Panc1 (cell line): ENCODE results near the gene FGF4. TPM values are rescaled to one million over a fixed set of nuclear protein-coding genes. Genes with fewer than 3 reads are reported as not detected.

ENCODE experiments used
- ATAC-seq: fragments of 200-7000 bp; cut with Tn5 transposase; 2 replicates; pipeline ENCODE4 v1.9.1; 2020; ENCODE audit warnings: mild to moderate bottlenecking, moderate library complexity
- BruUV-seq: library from RNA; stranded (reverse); fragments of 400-500 nt; replicated peaks from 2 replicates; lab custom pipeline; 2021; lab: Mats Ljungman, UMichigan
- CTCF ChIA-PET: fragments of 300-600 bp; sonication (Branson Sonifier 250); formaldehyde crosslinking; loops from one replicate; lab custom pipeline; 2022; ENCODE audit warnings: antibody characterized with exemption; lab: Charles Lee
- POLR2A ChIA-PET: fragments of 300-600 bp; sonication (Branson Sonifier 250); formaldehyde crosslinking; loops from one replicate; lab custom pipeline; 2022; ENCODE audit warnings: antibody characterized with exemption; lab: Charles Lee
- DNase-seq: peaks from one replicate; pipeline ENCODE4 v3.0.0-alpha.2; 2010; ENCODE audit warnings: low read depth, low spot score
- H3K27ac ChIP-seq: 2 replicates; pipeline ENCODE4 v1.5.1; 2011; ENCODE audit warnings: mild to moderate bottlenecking, low read length, inconsistent platforms
- H3K27me3 ChIP-seq: fragments of 200-500 bp; sonication (Bioruptor generic); 2 replicates; pipeline ENCODE4 v1.6.0; 2014; ENCODE audit warnings: low read length, inconsistent platforms; ENCODE audit not compliant: control insufficient read depth, insufficient read depth
- H3K36me3 ChIP-seq: fragments of 200-500 bp; sonication (Bioruptor generic); 2 replicates; pipeline ENCODE4 v1.5.1; 2014; ENCODE audit warnings: inconsistent platforms, mild to moderate bottlenecking, low read length, moderate library complexity; ENCODE audit not compliant: control insufficient read depth, insufficient read depth
- H3K4me1 ChIP-seq: 2 replicates; pipeline ENCODE4 v1.5.1; 2011; ENCODE audit warnings: inconsistent platforms, mild to moderate bottlenecking, low read length, moderate library complexity; ENCODE audit not compliant: control insufficient read depth, insufficient read depth
- H3K4me3 ChIP-seq, 2 experiments: 2 replicates each; pipeline ENCODE4 v1.5.1; 2011 to 2012; ENCODE audit warnings: low read depth in 2 of 2, low read length in 2 of 2, mild to moderate bottlenecking in 2 of 2, inconsistent platforms in 1 of 2, moderate library complexity in 1 of 2
- H3K9me3 ChIP-seq: fragments of 200-500 bp; sonication (Bioruptor generic); 2 replicates; pipeline ENCODE4 v1.5.1; 2014; ENCODE audit warnings: low read depth, mild to moderate bottlenecking, inconsistent platforms, low read length, moderate library complexity; ENCODE audit not compliant: control insufficient read depth, insufficient read depth
- POLR2AphosphoS5 ChIP-seq: IDR thresholded peaks from 2 replicates; pipeline ENCODE4 v1.6.1; 2012; ENCODE audit warnings: mild to moderate bottlenecking, low read depth, low read length, moderate library complexity
- SIN3A ChIP-seq: IDR thresholded peaks from 2 replicates; pipeline ENCODE4 v1.6.1; 2012; ENCODE audit warnings: low read depth, mild to moderate bottlenecking, low read length, moderate library complexity, borderline replicate concordance; ENCODE audit not compliant: insufficient read depth
- TCF7L2 ChIP-seq: IDR thresholded peaks from 2 replicates; pipeline ENCODE4 v1.6.1; 2011; ENCODE audit warnings: mild to moderate bottlenecking, low read depth, low read length, inconsistent platforms
- in situ Hi-C: cut with HindIII; loops from 2 replicates; pipeline ENCODE4 v1.10.0; 2016; ENCODE audit warnings: low sequenced_read_pairs, low pct_unique_long_range_greater_than_20kb
- intact Hi-C: fragments of 100-400 bp; cut with micrococcal nuclease; formaldehyde crosslinking; loops from one replicate; pipeline ENCODE4 v1.10.0; 2022; ENCODE audit not compliant: unreplicated experiment
- total RNA-seq: library from RNA; stranded (reverse); gene quantifications from one replicate; pipeline ENCODE4 v1.2.1, GENCODE V29; 2021; ENCODE audit not compliant: unreplicated experiment
- TF ChIP-seq, protein P1 (sequence below), 2 experiments: IDR thresholded peaks; 2 replicates each; pipeline ENCODE4 v1.6.1; 2011 to 2012; ENCODE audit warnings: low read depth in 2 of 2, control low read depth in 1 of 2, low read length in 1 of 2, mild to moderate bottlenecking in 1 of 2, moderate library complexity in 1 of 2; ENCODE audit not compliant: insufficient read depth in 1 of 2
- TF ChIP-seq, protein P2 (sequence below): fragments of 450-650 bp; IDR thresholded peaks from 2 replicates; pipeline ENCODE4 v1.5.1; 2017; ENCODE audit warnings: mild to moderate bottlenecking

FGF4 gene
- total RNA-seq, 1 experiment from 2014 or later = not detected

DNA sequence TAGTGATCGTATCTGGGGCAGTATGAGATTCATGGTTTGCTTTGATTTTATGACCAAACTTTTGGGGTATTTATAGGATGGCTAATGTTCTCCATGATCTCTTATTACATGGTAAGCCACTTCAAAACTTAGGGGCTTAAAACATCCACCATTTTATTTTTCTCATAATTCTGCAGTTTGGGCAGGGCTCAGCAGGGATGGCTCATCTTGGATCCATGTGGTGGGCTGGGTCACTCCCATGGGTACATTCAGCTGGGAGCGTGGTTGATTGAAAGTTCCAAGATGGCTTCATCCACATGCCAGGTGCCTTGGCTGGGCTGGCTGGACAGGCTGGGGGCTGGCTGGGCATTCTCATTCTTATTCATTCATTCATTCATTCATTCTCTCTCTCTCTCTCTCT is 40.8 kb downstream of the FGF4 start:
- intact Hi-C loops = no loop called here
- ATAC-seq (no peak), DNase-seq (no peak)
- Histone ChIP-seq H3K27me3 (no peaks in the 10 kb centered on the region), H3K9me3 (peaks cover 8% of the 10 kb centered on the region; the same call in 1 of the 2 replicates), H3K4me3 (no peak overlapping the region), H3K4me1 (no peaks in the 10 kb centered on the region), H3K36me3 (no peaks in the 10 kb centered on the region), H3K27ac (no peak overlapping the region)
- ChIA-PET CTCF (no interaction called here), POLR2A (no interaction called here)
- BruUV-seq = no TSS peak
- in situ Hi-C loops = no loop called here
- TF ChIP-seq POLR2AphosphoS5 (no peak), SIN3A (no peak), TCF7L2 (no peak)
- TF ChIP-seq, protein P1, sequence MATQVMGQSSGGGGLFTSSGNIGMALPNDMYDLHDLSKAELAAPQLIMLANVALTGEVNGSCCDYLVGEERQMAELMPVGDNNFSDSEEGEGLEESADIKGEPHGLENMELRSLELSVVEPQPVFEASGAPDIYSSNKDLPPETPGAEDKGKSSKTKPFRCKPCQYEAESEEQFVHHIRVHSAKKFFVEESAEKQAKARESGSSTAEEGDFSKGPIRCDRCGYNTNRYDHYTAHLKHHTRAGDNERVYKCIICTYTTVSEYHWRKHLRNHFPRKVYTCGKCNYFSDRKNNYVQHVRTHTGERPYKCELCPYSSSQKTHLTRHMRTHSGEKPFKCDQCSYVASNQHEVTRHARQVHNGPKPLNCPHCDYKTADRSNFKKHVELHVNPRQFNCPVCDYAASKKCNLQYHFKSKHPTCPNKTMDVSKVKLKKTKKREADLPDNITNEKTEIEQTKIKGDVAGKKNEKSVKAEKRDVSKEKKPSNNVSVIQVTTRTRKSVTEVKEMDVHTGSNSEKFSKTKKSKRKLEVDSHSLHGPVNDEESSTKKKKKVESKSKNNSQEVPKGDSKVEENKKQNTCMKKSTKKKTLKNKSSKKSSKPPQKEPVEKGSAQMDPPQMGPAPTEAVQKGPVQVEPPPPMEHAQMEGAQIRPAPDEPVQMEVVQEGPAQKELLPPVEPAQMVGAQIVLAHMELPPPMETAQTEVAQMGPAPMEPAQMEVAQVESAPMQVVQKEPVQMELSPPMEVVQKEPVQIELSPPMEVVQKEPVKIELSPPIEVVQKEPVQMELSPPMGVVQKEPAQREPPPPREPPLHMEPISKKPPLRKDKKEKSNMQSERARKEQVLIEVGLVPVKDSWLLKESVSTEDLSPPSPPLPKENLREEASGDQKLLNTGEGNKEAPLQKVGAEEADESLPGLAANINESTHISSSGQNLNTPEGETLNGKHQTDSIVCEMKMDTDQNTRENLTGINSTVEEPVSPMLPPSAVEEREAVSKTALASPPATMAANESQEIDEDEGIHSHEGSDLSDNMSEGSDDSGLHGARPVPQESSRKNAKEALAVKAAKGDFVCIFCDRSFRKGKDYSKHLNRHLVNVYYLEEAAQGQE (IDR thresholded peaks at IDR 0.05; ENCODE audit: insufficient read depth in 1 of 2, low read depth in 2 of 2, low read length in 1 of 2) = no peak
- TF ChIP-seq, protein P2, sequence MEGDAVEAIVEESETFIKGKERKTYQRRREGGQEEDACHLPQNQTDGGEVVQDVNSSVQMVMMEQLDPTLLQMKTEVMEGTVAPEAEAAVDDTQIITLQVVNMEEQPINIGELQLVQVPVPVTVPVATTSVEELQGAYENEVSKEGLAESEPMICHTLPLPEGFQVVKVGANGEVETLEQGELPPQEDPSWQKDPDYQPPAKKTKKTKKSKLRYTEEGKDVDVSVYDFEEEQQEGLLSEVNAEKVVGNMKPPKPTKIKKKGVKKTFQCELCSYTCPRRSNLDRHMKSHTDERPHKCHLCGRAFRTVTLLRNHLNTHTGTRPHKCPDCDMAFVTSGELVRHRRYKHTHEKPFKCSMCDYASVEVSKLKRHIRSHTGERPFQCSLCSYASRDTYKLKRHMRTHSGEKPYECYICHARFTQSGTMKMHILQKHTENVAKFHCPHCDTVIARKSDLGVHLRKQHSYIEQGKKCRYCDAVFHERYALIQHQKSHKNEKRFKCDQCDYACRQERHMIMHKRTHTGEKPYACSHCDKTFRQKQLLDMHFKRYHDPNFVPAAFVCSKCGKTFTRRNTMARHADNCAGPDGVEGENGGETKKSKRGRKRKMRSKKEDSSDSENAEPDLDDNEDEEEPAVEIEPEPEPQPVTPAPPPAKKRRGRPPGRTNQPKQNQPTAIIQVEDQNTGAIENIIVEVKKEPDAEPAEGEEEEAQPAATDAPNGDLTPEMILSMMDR = no peak

DNA sequence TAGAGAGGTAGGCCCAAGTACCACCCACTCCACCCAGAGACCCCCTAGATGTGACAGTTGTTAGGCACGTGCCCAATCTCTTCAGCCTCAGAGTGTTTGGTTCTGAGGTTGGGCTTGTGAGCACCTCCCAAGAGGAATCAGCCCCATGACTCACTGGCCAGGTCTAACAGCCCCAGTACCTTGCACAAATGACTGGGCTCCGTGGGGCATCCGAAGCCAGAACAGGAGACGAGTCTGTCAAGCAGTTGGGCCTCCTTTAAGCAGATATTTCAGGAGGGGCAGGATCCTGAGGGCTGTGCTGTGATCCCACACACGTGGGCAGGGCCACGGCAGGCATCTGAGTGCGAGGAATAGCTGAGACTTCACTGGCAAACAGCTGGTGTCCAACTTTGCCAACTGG is 42.2 kb downstream of the FGF4 start:
- intact Hi-C loops = no loop called here
- no peak for TF ChIP-seq TCF7L2
- TF ChIP-seq, protein P1 (IDR thresholded peaks at IDR 0.05; ENCODE audit: insufficient read depth in 1 of 2, low read depth in 2 of 2, low read length in 1 of 2) = no peak
- TF ChIP-seq POLR2AphosphoS5 = no peak
- no peak for TF ChIP-seq SIN3A
- TF ChIP-seq, protein P2 = no peak
- DNase-seq (no peak), ATAC-seq (no peak)
- Histone ChIP-seq H3K27me3 (no peaks in the 10 kb centered on the region), H3K9me3 (peaks cover 8% of the 10 kb centered on the region; the same call in 1 of the 2 replicates), H3K36me3 (no peaks in the 10 kb centered on the region), H3K4me1 (no peaks in the 10 kb centered on the region), H3K27ac (no peak overlapping the region), H3K4me3 (no peak overlapping the region)
- in situ Hi-C loops = no loop called here
- CTCF ChIA-PET = no interaction called here
- POLR2A ChIA-PET = no interaction called here
- no TSS peak for BruUV-seq
